Stimulated activated CD4-positive, alpha-beta T cell treated with anti-CD3 and anti-CD28 coated beads, Interleukin-2, amount 100 ng/mL, for 4 hours (primary cell): ENCODE measurements around the gene NKRF.
"Not testable (repeated sequence)": the region's sequence is repeated elsewhere in the genome, so short reads cannot be mapped to it uniquely, and the experiment has no call there.

Source experiments
- DNase-seq: peaks from one replicate; pipeline ENCODE4 v3.0.0-alpha.2; 2020; ENCODE audit warnings: low read depth

Gene NKRF

GRCh38 chrX:119606280-119607017, at the start of gene NKRF:
Gene NKRF (minus strand): TSS chrX:119606424.
- peak; percentile 83 for DNase-seq

GRCh38 chrX:119655125-119655524, 48.9 kb upstream of the NKRF start:
- peak; percentile 49 for DNase-seq

DNA sequence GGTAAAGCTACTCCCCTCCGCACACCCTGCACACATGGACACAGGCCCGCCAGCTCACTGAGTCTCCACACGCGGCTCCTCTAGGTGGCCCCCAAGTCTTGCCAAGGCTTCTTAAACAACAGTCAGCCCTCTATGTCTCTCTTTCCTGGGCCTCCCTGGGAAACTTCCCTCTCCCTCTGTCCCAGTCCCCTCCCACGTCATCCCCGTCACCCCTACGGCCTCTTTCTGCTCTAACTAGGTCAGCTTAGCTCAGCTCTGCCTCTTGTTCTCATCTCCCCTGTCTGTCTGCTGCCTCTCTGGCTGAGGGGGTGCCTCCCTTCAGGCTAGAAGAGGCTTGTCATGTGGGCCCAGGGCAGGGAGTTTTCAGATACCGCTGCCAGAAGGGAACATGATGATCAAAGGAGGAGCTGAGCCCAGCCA, 47.9 kb upstream of the NKRF start:
- DNase-seq = no peak

DNA sequence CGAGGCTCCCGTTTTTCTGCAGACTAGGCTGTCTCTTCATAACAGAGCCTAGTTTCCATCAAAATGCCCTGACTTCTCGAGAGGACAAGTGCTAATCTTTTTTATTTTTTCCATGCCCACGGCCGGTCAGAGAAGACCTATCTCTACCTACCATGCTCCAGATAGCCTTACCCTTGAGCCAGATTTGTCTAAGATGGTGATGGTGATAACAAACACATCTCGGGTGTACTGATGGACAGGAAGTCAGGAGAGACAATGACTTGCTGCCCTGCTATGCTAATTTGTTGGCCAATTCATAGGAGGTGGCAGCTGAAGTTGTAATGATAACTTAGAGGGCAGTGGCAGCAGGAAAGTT, 42.2 kb upstream of the NKRF start:
- no peak for DNase-seq

DNA sequence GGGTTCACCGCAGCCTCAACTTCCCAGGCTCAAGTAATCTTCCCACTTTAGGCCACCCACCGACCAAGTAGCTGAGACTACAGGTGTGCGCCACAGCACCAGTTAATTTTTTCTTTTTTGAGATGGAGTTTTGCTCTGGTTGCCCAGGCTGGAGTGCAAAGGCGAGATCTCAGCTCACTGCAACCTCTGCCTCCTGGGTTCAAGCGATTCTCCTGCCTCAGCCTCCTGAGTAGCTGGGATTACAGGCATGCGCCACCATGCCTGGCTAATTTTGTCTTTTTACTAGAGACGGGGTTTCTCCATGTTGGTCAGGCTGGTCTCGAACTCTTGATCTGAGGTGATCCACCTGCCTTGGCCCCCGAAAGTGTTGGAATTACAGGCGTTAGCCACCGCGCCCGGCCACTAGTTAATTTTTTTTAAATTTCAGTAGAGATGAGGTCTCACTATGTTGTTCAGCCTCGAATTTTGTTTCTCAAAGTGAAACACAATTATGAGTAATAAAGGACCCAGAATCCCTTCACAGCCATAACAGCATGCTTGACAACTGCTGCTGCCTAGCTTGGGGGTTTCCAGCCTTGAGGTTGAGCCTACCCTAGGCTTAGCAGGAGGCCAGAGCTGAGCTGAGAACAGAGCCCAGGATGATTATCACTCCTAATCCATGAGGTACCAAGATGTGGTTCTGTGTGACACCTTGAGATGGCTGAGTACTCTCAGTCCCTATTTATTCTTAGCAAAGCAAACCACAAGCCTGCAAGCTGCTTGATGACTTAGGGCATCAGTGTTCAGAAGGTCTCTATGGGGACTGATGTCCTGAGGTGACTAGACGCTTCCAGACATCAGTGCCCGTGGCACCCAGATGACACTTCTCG, 41.6 kb upstream of the NKRF start:
- peak; percentile 37 for DNase-seq

GRCh38 chrX:119647089-119647488, 40.9 kb upstream of the NKRF start:
- DNase-seq = no peak

GRCh38 chrX:119646515-119646914, 40.3 kb upstream of the NKRF start:
- DNase-seq = no peak

GRCh38 chrX:119643696-119644095, 37.5 kb upstream of the NKRF start:
- DNase-seq = no peak

DNA sequence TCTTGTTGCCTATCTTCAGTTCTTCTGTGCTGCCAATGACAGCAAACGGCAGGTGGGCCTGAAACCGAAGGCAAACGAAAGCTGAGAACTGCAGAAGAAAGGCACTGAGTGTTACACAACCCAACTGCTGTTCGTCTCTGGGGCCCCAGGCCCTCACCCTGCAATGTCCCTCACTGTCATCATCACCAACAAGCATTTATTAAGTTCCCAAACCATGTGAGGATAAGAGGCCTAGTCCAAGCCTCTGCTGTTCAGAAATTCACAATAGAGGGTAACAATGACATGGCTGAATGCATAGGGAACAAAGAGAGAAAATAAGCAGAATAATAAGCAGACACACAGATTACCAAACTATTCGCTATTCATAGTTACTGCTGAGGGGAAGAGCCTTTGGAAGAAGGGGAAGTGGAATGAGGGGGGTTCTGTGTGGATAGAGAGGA, 34.5 kb upstream of the NKRF start:
- DNase-seq = no peak

DNA sequence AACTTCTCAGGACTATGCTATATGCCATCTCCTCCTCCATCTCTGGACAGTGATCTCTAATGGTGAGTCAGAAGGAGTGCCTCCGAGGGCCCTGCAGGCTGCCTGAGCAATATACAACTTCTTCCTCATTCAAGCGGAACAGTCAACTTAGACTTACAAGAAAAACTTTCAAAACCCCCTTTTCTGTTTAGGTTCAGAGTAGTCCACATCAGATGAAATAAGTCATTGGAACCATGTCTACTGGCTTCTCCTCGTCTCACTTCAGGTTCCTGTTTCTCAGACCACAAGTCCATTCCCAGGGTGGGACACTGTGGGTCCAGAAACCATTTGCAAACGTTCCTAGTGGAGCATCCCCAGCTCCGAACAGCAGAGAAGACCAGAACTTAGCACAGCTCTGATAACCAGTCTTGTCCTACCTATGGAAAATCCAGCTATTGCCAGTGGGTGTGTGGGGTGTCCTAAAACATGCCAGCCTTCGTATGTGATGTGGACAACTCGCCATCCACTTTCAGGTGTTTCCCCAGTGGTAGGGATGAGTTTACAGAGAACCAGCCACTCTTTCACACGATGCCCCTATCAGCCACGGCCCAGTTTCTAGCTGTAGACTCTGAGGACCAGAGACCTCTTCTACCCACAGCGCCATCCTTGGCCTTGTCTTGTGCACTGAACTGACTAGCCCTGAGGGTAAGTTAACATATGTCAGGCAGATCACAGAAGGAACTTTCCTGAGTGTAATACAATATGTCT, 32.7 kb upstream of the NKRF start:
- no peak for DNase-seq

DNA sequence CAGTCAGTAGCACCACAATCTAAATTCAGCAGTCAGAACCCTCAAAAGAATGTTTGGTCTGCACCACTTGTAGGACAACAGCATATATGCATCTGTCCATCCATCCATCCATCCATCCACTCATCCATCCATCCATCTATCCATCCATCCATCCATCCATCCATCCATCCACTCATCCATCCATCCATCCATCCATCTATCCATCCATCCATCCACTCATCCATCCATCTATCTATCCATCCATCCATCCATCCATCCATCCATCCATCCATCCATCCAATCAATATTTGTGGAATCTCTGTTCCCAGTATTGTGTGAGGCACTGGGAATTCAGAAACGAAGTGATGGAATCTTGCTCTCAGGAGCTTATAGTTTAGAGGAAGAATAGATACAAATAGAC, 31.2 kb upstream of the NKRF start:
- DNase-seq = not testable (repeated sequence)

GRCh38 chrX:119636419-119636818, 30.2 kb upstream of the NKRF start:
- no peak for DNase-seq

GRCh38 chrX:119635799-119636198, 29.6 kb upstream of the NKRF start:
- DNase-seq = no peak

GRCh38 chrX:119635179-119635578, 29.0 kb upstream of the NKRF start:
- no peak for DNase-seq

- no peak for DNase-seq
Observed at GRCh38 chrX:119625843-119626242, 19.6 kb upstream of the NKRF start.

DNA sequence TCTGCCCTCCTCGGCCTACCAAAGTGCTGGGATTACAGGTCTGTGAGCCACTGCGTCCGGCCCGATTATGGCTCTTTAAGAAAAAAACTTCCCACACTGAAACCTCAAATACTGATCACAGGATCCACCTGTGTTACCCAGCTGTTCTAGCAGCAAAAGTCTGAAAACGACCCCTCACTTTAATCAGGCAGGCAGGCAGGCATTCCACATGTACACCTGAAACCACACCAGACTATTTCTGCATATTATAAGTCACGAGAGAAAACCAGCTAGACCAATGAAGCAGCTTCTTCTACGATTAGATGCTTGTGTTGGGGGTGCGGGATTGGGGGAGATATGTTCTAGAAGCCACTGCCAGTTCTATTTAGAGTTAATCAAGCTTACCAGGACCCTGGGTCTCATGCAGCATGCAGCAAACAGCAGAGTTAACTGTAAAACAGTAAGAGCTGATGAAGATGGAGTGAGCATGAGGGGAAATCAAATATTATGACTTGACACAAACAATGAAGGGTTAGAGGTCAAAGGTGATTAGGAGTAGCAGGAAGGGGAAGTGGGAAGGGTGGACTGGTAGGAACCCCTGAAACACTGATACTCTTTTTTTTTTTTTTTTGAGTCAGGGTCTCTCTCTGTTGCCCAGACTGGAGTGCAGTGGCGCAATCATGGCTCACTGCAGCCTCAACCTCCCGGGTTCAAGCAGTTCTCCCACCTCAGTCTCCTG, 18.9 kb upstream of the NKRF start:
- no peak for DNase-seq

DNA sequence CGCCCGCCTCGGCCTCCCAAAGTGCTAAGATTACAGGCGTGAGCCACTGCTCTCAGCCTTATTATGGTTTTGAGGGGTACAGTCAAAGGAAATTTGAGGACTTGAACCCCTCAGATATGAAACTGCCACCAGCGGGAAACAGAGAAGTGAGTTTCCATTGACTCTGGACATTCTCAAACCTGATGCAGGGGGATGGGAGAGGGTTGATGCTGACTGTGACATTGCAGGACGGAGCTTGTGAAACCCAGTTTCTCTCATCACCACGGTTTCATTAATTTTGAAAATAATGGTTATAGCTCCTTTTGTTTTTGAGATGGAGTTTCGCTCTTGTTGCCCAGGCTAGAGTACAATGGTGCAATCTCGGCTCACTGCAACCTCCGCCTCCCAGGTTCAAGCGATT, 18.2 kb upstream of the NKRF start:
- DNase-seq = no peak

DNA sequence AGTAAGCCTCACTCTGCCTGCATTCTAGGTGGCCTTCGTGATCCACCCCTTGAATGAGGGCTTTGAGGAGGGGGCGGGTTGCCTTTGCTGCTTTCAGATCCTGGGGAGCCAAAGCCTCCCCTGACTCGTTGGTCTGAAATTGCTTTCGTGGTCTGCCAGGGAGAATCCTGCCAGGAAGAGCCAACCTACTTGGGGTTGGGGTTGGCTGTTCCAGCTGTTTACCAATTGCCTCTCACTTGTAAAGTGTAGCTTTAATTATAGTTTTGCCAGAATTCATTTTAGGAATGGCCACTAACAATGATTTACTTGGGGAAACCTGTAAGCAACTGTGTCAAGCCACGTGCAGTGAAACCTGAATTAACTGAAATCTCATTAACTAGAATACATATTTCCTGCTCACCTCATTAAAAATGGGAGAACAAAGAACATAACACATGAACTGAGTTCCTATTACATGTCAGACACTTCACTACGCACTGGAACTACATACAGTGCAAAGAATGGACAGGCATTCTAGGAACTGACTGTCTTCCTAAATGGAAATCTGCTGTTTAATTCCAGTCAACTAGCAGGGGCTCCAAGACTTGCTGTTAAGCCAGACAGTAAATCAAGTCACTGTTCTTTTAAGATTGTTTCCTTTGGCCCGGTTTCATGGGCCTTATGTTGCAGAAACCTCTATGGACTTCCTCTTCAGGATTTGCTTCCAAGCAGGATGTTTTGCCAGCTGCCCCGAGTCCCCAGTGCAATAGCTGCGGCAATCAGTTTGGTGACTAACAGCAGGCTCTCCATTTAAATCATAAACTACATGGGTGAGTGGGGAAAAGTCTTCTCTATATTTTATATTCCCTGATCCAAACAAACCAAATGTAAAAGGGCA, 16.4 kb upstream of the NKRF start:
- no peak for DNase-seq

DNA sequence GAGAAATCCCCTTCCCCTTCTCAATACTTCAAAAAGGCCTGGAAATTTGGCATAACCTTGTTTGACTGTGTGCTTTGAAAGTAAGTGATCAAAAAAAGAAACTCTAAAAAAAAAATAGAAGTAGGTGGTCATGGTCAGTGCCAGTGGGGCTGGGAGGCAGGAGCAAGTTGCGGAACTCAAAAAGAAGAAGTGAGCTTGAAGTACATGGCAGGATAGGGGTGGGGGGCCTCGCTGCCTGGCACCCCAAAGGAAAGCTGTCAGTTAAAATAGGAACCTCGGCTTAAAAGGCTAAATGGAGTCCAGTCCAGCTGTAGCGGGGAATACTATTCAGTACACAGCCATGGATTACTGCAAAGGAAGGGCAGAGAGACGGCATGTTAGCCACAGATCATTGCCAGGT, 12.2 kb upstream of the NKRF start:
- DNase-seq = no peak

GRCh38 chrX:119617517-119618164, 11.4 kb upstream of the NKRF start:
- DNase-seq = no peak

- no peak for DNase-seq
Observed at GRCh38 chrX:119614776-119615175, 8.6 kb upstream of the NKRF start.
